G401.6 (cell line): ENCODE measurements around the gene METTL25.

ENCODE experiments used
- FAIRE-seq: peaks from 2 replicates; lab custom pipeline; 2012; peaks lifted over from hg19 to GRCh38; lab: Jason Lieb, UNC

Gene METTL25

GRCh38 chr12:82525616-82526015 lies 167.3 kb downstream of the METTL25 start:
- no peak for FAIRE-seq

- peak; percentile 72 for FAIRE-seq
Measured at GRCh38 chr12:82527165-82527780, 168.9 kb downstream of the METTL25 start.
